NAMALWA (cell line): Measurements from ENCODE around the gene PDZD2.

Source experiments
- DNase-seq: peaks from one replicate; pipeline ENCODE4 v3.0.0-alpha.2; 2015; ENCODE audit warnings: low spot score

Gene PDZD2

GRCh38 chr5:31638345-31638744, 586 bp upstream of the PDZD2 start:
- DNase-seq, result no peak

DNA sequence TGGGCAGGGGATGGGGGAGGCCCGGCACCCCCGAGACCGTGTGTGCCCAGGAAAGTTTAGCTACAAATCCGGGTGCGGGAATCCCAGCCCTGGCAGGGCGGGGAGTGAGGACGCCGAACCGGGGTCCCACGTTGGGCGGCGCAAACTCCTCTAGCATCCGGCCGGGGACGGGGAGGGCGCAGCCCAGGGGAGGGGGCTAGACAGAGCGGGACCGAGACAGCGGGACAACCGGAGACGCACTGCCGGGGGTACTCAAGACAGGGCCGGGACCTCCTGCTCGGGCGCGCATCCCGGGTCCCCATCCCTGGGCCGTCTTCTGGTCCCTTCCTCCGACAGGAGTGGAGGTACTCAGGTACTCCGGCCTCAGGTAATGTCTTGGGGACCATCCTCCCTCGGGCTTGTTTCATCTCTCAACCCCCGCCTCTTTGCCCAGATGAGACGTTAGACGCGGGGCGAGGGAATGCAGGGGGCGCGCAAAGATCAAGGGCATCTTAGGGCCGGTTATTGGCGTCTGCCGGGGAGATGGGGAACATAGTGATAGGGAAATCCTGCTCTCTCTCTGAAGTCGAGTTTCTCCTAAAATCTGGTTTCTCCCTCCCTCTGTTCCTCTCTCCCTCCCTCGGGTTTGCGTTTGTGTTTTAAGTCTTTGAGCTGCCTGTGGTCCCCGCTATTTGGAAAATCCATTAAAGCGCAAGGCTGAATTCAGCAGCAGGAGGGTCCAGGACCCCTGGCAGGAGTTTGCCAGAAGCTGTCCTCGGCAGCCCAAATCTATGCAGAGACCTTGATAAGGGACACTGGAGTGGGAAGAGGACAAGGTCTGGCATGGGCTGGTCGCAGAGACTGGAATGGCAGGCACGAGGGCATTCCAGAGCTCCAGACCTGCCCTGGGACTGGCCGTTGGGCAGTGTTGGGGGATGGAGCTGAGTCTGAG, 815 bp downstream of the PDZD2 start:
- no peak for DNase-seq

DNA sequence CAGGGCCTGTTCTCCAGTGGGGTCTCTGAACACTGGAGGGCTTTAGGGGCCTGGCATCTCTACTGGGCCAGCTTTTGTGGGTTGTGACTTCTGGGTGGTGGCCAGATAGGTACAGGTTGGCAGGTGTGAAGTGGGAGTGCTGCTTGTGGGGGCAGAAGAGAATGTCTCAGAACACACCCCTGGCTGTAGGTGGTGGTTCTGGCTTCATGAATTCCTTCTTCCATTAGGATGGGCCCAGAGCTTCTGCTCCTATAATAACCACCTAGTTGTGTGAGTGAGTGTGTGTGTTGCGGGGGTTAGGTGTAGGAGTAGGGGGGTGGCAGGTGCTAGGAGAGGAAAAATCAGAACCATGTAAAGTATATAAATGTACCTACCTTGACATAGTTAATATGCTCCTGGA, 1.6 kb downstream of the PDZD2 start:
- no peak for DNase-seq

DNA sequence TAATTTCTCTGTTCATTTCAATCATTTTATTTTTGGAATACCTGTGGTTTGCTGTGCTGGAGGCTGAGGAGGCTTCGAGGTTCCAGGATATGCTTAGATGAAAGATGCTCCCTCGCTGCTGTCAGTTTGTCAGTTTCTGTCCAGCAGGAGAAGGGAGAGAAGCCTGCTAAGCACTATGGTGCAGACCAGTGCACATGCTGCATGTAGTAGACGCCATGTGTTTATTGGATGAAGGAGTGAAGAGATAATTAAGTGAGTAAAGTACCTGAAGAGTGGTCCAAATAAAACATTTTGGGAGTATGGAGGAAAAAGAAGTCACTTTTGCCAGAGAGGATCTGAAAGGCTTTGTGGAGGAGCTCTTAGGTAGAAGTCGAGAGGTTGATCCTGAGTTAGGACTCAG, 2.1 kb downstream of the PDZD2 start:
- no peak for DNase-seq

DNA sequence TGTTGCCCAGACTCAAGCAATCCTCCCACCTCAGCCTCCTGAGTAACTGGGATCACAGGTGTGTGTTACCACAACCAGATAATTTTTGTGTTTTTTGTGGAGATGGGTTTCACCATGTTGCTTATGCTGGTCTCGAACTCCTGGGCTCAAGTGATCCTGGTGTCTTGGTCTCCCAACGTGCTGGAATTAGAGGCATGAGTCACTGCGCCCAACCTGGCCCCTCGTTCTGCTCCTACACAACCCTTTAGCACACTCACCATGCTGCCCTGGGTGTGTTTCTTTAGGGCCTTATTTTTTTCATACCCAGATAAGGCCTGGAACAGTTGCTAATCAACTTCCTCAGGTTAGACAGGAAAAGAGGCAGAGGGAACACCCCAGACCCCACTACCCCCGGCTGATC, 2.6 kb downstream of the PDZD2 start:
- no peak for DNase-seq

GRCh38 chr5:31645420-31646081, 6.6 kb downstream of the PDZD2 start:
- no peak for DNase-seq

DNA sequence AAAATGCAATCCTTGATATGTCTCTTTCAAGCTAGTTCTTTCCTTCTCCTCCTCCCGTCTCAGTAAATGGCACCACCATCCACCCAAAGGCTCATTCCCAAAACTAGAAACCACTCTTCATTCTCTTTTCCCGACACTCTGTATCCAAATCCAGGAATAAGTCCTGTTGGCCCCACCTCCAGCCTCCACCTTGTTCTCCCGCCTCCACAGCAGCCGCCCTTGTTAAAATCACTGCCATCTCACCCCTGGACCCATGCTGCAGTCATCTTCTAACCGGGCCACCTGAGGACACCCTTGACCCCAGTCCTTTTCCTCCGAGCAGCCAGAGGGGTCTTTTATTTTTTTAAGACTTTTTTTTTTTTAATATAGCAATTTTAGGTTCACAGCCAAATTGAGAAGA, 9.4 kb downstream of the PDZD2 start:
- no peak for DNase-seq

- no peak for DNase-seq
Observed at GRCh38 chr5:31651241-31651640, 12.3 kb downstream of the PDZD2 start.

GRCh38 chr5:31655491-31655890, 16.6 kb downstream of the PDZD2 start:
- DNase-seq, result no peak

- no peak for DNase-seq
Observed at GRCh38 chr5:31656806-31657205, 17.9 kb downstream of the PDZD2 start.

GRCh38 chr5:31657315-31657979, 18.5 kb downstream of the PDZD2 start:
- no peak for DNase-seq

GRCh38 chr5:31661257-31661656, 22.3 kb downstream of the PDZD2 start:
- DNase-seq, result no peak

DNA sequence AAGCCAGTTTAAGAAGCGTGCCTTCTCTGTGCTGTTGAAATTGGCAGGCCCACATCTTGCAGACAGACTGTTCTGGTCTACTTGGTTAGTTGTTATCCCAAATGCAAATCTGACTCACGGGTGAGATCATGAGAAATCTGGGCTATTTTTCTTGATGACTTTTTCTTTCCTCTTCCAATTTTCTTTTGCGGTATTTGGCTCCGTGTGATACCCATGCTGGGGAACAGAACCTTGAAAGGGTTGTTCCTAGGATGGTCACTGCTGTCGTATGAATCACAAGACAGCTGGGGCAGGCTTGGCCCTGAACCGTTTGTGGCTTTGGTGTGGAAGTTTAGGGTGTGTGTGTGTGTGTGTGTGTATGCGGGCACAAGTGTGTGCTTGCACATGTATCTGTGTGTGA, 24.6 kb downstream of the PDZD2 start:
- no peak for DNase-seq

DNA sequence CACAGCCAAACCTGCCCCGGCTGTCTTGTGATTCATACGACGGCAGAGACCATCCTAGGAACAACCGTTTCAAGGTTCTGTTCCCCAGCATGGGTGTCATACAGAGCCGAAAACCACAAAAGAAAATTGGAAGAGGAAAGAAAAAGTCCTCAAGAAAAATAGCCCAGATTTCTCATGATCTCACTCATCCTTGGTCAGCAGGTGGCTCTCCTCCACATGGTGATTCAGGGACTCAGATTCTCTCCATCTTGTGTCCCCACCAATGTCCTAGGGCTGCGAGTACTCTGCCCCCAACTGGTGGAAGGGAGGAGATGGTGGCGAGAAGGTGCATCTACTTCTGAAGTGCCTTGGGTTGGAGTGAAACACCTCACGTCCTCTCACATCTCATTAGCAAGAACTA, 25.6 kb downstream of the PDZD2 start:
- peak; percentile 76 for DNase-seq

DNA sequence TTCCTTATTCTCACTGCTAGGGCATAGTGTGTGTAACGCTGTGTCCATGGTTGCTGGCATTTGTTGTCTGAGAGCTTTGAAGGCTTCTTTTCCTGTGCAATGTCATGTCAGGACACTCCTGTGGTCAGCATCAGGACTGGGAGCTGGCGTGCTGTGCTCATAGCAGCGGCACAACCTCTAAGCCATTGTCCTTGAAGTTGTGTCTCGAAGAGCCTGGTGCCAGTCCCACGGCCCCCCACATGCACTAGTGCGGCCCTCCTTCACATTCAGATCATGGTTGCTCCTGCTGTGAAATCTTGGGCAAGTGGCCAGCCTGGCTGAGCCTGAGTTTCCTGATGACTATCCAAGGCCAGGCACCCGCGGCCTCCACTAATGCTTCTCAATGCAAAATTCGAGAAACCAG, 32.4 kb downstream of the PDZD2 start:
- DNase-seq, result no peak

- no peak for DNase-seq
Observed at GRCh38 chr5:31674371-31674951, 35.5 kb downstream of the PDZD2 start.

- no peak for DNase-seq
Observed at GRCh38 chr5:31675472-31675871, 36.5 kb downstream of the PDZD2 start.

- no peak for DNase-seq
Observed at GRCh38 chr5:31678180-31678579, 39.2 kb downstream of the PDZD2 start.

DNA sequence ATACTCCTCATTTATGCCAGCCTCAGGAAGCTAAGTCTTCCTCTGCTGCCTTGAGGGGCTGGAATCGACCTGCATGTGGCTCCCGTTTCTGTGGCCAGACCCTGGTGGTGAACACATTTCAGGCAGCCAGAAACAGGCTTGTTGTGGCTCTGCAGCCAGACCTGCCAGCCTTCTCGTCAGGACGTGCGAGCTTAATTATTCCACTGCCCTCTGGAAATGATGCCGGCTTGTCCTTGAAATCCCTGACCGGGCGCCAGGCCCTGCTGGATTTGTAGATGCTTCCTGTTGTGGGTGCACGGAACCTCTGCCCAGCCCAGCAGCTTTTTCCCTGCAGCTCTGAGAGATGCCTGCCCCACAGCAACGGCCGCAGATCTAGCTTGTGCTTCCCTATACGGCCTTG, 41.6 kb downstream of the PDZD2 start:
- no peak for DNase-seq

- no peak for DNase-seq
Observed at GRCh38 chr5:31682025-31682424, 43.1 kb downstream of the PDZD2 start.

- no peak for DNase-seq
Observed at GRCh38 chr5:31682851-31683250, 43.9 kb downstream of the PDZD2 start.

GRCh38 chr5:31688515-31689092, 49.7 kb downstream of the PDZD2 start:
- no peak for DNase-seq
